Measurements from ENCODE around the gene SHLD1. TPM values are rescaled to one million over a fixed set of nuclear protein-coding genes. Genes with fewer than 3 reads are reported as not detected.
A peak's percentile ranks its signal among the peaks of the same experiment; 100 is the strongest.
"Not testable (repeated sequence)": the region's sequence is repeated elsewhere in the genome, so short reads cannot be mapped to it uniquely, and the experiment has no call there.

The SHLD1 gene
- total RNA-seq, 2 experiments from 2014 or later, result 12.4 to 13.8 TPM

GRCh38 chr20:5721356-5721755, 28.8 kb upstream of the SHLD1 start:
- H3K9me3 Mint-ChIP-seq; POLR2A ChIA-PET; H3K27ac Mint-ChIP-seq; DNase-seq; H3K4me1 Mint-ChIP-seq; H3K27me3 Mint-ChIP-seq; H3K4me3 Mint-ChIP-seq; H3K36me3 Mint-ChIP-seq (ENCODE audit: low read depth): not testable (repeated sequence)
- CTCF ChIA-PET, result interaction anchor here (0.6 kb wide), 1 partner anchor 18 kb away, joined by 4 read pairs; no protein-coding TSS in a partner anchor

GRCh38 chr20:5722927-5723326, 27.3 kb upstream of the SHLD1 start:
- DNase-seq, result no peak
- Mint-ChIP-seq H3K4me3 (no peak overlapping the region), H3K27me3 (no peaks in the 10 kb centered on the region), H3K4me1 (peaks cover 4% of the 10 kb centered on the region), H3K27ac (peak overlapping the region; percentile 31), H3K9me3 (peaks cover 2% of the 10 kb centered on the region), H3K36me3 (ENCODE audit: low read depth) (no peaks in the 10 kb centered on the region)
- POLR2A ChIA-PET, result no interaction called here
- CTCF ChIA-PET, result no interaction called here

- H3K9me3 Mint-ChIP-seq; POLR2A ChIA-PET; H3K27ac Mint-ChIP-seq; H3K4me3 Mint-ChIP-seq; H3K36me3 Mint-ChIP-seq (ENCODE audit: low read depth); H3K4me1 Mint-ChIP-seq; CTCF ChIA-PET; H3K27me3 Mint-ChIP-seq; DNase-seq: not testable (repeated sequence)
Observed at GRCh38 chr20:5725183-5725463, 25.1 kb upstream of the SHLD1 start.

GRCh38 chr20:5727018-5727515, 23.1 kb upstream of the SHLD1 start:
- ChIA-PET POLR2A (no interaction called here), CTCF (interaction anchor here (1.3 kb wide), 1 partner anchor 13 kb away, joined by 3 read pairs; no protein-coding TSS in a partner anchor)
- no peaks in the 10 kb centered on the region for H3K27me3 Mint-ChIP-seq

GRCh38 chr20:5729348-5729747, 20.9 kb upstream of the SHLD1 start:
- DNase-seq, result no peak
- ChIA-PET CTCF (no interaction called here), POLR2A (no interaction called here)
- Mint-ChIP-seq H3K4me3 (no peak overlapping the region), H3K27ac (no peak overlapping the region), H3K9me3 (peaks cover 2% of the 10 kb centered on the region), H3K4me1 (no peaks in the 10 kb centered on the region), H3K27me3 (no peaks in the 10 kb centered on the region), H3K36me3 (ENCODE audit: low read depth) (no peaks in the 10 kb centered on the region)

More at GRCh38 chr20:5727018-5727515, 23.1 kb upstream of the SHLD1 start:
- no peaks in the 10 kb centered on the region for H3K36me3 Mint-ChIP-seq (ENCODE audit: low read depth)
- no peak overlapping the region for H3K27ac Mint-ChIP-seq
- DNase-seq, result no peak
- H3K9me3 Mint-ChIP-seq, result peaks cover 2% of the 10 kb centered on the region
- no peaks in the 10 kb centered on the region for H3K4me1 Mint-ChIP-seq
- no peak overlapping the region for H3K4me3 Mint-ChIP-seq

- Mint-ChIP-seq H3K27ac (no peak overlapping the region), H3K27me3 (no peaks in the 10 kb centered on the region), H3K4me3 (no peak overlapping the region), H3K4me1 (no peaks in the 10 kb centered on the region), H3K36me3 (ENCODE audit: low read depth) (no peaks in the 10 kb centered on the region), H3K9me3 (peaks cover 2% of the 10 kb centered on the region)
- ChIA-PET POLR2A (no interaction called here), CTCF (interaction anchor here (1.3 kb wide), 1 partner anchor 14 kb away, joined by 3 read pairs; no protein-coding TSS in a partner anchor)
- DNase-seq, result no peak
Observed at GRCh38 chr20:5730131-5730530, 20.1 kb upstream of the SHLD1 start.

GRCh38 chr20:5731753-5732366, 18.3 kb upstream of the SHLD1 start:
- H3K27me3 Mint-ChIP-seq, result no peaks in the 10 kb centered on the region
- no peaks in the 10 kb centered on the region for H3K36me3 Mint-ChIP-seq (ENCODE audit: low read depth)
- no peak for DNase-seq
- ChIA-PET CTCF (no interaction called here), POLR2A (no interaction called here)
- no peak overlapping the region for H3K4me3 Mint-ChIP-seq
- peaks cover 2% of the 10 kb centered on the region for H3K9me3 Mint-ChIP-seq
- peaks cover 10% of the 10 kb centered on the region for H3K4me1 Mint-ChIP-seq
- H3K27ac Mint-ChIP-seq, result no peak overlapping the region

- POLR2A ChIA-PET, result no interaction called here
Observed at GRCh38 chr20:5734602-5735001, 15.6 kb upstream of the SHLD1 start.

GRCh38 chr20:5735845-5736510, 14.2 kb upstream of the SHLD1 start:
- POLR2A ChIA-PET, result no interaction called here
- CTCF ChIA-PET, result no interaction called here
- Mint-ChIP-seq H3K9me3 (no peaks in the 10 kb centered on the region), H3K4me3 (no peak overlapping the region), H3K36me3 (ENCODE audit: low read depth) (no peaks in the 10 kb centered on the region), H3K4me1 (peaks cover 28% of the 10 kb centered on the region), H3K27ac (no peak overlapping the region), H3K27me3 (no peaks in the 10 kb centered on the region)
- DNase-seq, result no peak

More at GRCh38 chr20:5734602-5735001, 15.6 kb upstream of the SHLD1 start:
- no peak overlapping the region for H3K27ac Mint-ChIP-seq
- H3K9me3 Mint-ChIP-seq, result no peaks in the 10 kb centered on the region
- CTCF ChIA-PET, result no interaction called here
- DNase-seq, result no peak
- H3K4me3 Mint-ChIP-seq, result no peak overlapping the region
- H3K4me1 Mint-ChIP-seq, result peaks cover 28% of the 10 kb centered on the region
- H3K36me3 Mint-ChIP-seq (ENCODE audit: low read depth), result no peaks in the 10 kb centered on the region
- H3K27me3 Mint-ChIP-seq, result no peaks in the 10 kb centered on the region

- H3K27me3 Mint-ChIP-seq, result no peaks in the 10 kb centered on the region
- peaks cover 28% of the 10 kb centered on the region for H3K4me1 Mint-ChIP-seq
- H3K36me3 Mint-ChIP-seq (ENCODE audit: low read depth), result no peaks in the 10 kb centered on the region
- no peak for DNase-seq
- H3K9me3 Mint-ChIP-seq, result no peaks in the 10 kb centered on the region
- no peak overlapping the region for H3K4me3 Mint-ChIP-seq
- ChIA-PET CTCF (interaction anchor here (0.6 kb wide), 1 partner anchor 24 kb away, joined by 3 read pairs; no protein-coding TSS in a partner anchor), POLR2A (no interaction called here)
- peak overlapping the region; percentile 91 for H3K27ac Mint-ChIP-seq
Observed at GRCh38 chr20:5737619-5737953, 12.6 kb upstream of the SHLD1 start.

GRCh38 chr20:5737966-5738365, 12.2 kb upstream of the SHLD1 start:
- Mint-ChIP-seq H3K36me3 (ENCODE audit: low read depth) (no peaks in the 10 kb centered on the region), H3K4me1 (peaks cover 28% of the 10 kb centered on the region), H3K4me3 (no peak overlapping the region), H3K27me3 (no peaks in the 10 kb centered on the region), H3K9me3 (no peaks in the 10 kb centered on the region), H3K27ac (peak overlapping the region; percentile 91)
- no peak for DNase-seq
- POLR2A ChIA-PET, result no interaction called here
- CTCF ChIA-PET, result interaction anchor here (0.6 kb wide), 1 partner anchor 24 kb away, joined by 3 read pairs; no protein-coding TSS in a partner anchor

GRCh38 chr20:5740643-5741042, 9.6 kb upstream of the SHLD1 start:
- H3K36me3 Mint-ChIP-seq (ENCODE audit: low read depth); H3K27me3 Mint-ChIP-seq; POLR2A ChIA-PET; H3K4me3 Mint-ChIP-seq; H3K27ac Mint-ChIP-seq; DNase-seq; H3K9me3 Mint-ChIP-seq: not testable (repeated sequence)
- CTCF ChIA-PET, result interaction anchor here (1.3 to 1.6 kb wide), 2 partner anchors 9 to 14 kb away, joined by 3 to 7 read pairs; partner anchors contain the start of gene SHLD1
- H3K4me1 Mint-ChIP-seq, result peaks cover 27% of the 10 kb centered on the region

GRCh38 chr20:5741089-5741488, 9.1 kb upstream of the SHLD1 start:
- H3K27ac Mint-ChIP-seq, result no peak overlapping the region

GRCh38 chr20:5742041-5742440, 8.2 kb upstream of the SHLD1 start:
- ChIA-PET POLR2A (no interaction called here), CTCF (no interaction called here)
- H3K27me3 Mint-ChIP-seq, result no peaks in the 10 kb centered on the region

More at GRCh38 chr20:5741089-5741488, 9.1 kb upstream of the SHLD1 start:
- ChIA-PET POLR2A (no interaction called here), CTCF (interaction anchor here (1.3 to 1.6 kb wide), 2 partner anchors 9 to 14 kb away, joined by 3 to 7 read pairs; partner anchors contain the start of gene SHLD1)
- H3K27me3 Mint-ChIP-seq, result no peaks in the 10 kb centered on the region
- DNase-seq, result no peak
- H3K36me3 Mint-ChIP-seq (ENCODE audit: low read depth), result no peaks in the 10 kb centered on the region
- H3K4me1 Mint-ChIP-seq, result peaks cover 23% of the 10 kb centered on the region
- no peaks in the 10 kb centered on the region for H3K9me3 Mint-ChIP-seq
- H3K4me3 Mint-ChIP-seq, result no peak overlapping the region

More at GRCh38 chr20:5742041-5742440, 8.2 kb upstream of the SHLD1 start:
- DNase-seq, result no peak
- peaks cover 16% of the 10 kb centered on the region for H3K4me1 Mint-ChIP-seq
- no peak overlapping the region for H3K27ac Mint-ChIP-seq
- H3K36me3 Mint-ChIP-seq (ENCODE audit: low read depth), result no peaks in the 10 kb centered on the region
- no peaks in the 10 kb centered on the region for H3K9me3 Mint-ChIP-seq
- no peak overlapping the region for H3K4me3 Mint-ChIP-seq

Data from activated CD4-positive, alpha-beta T cell treated with anti-CD3 and anti-CD28 coated beads, Interleukin-2, amount 10 ng/mL, durations not matched to agents 7 days and 5 days (primary cell).